ENCODE results near the gene WARS2.

GRCh38 chr1:119102051-119102450, 38.4 kb downstream of the WARS2 start:
- TF ChIP-seq POLR2A (IDR thresholded peaks at IDR 0.05) = no peak
- TF ChIP-seq, protein P1, sequence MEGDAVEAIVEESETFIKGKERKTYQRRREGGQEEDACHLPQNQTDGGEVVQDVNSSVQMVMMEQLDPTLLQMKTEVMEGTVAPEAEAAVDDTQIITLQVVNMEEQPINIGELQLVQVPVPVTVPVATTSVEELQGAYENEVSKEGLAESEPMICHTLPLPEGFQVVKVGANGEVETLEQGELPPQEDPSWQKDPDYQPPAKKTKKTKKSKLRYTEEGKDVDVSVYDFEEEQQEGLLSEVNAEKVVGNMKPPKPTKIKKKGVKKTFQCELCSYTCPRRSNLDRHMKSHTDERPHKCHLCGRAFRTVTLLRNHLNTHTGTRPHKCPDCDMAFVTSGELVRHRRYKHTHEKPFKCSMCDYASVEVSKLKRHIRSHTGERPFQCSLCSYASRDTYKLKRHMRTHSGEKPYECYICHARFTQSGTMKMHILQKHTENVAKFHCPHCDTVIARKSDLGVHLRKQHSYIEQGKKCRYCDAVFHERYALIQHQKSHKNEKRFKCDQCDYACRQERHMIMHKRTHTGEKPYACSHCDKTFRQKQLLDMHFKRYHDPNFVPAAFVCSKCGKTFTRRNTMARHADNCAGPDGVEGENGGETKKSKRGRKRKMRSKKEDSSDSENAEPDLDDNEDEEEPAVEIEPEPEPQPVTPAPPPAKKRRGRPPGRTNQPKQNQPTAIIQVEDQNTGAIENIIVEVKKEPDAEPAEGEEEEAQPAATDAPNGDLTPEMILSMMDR (IDR thresholded peaks at IDR 0.05) = no peak

Measured in sigmoid colon (tissue), 3 donors.